K562 (cell line): ENCODE data around the gene CACNA1C. TPM values are rescaled to one million over a fixed set of nuclear protein-coding genes. Genes with fewer than 3 reads are reported as not detected.
"Not testable (repeated sequence)": the region's sequence is repeated elsewhere in the genome, so short reads cannot be mapped to it uniquely, and the experiment has no call there.

Source experiments
- ATAC-seq: fragments of 200-7000 bp; cut with Tn5 transposase; 3 replicates; pipeline ENCODE4 v1.9.1; 2020; ENCODE audit warnings: moderate library complexity
- BruUV-seq: library from RNA; stranded (reverse); fragments of 400-500 nt; replicated peaks from 2 replicates; lab custom pipeline; 2021; lab: Mats Ljungman, UMichigan
- CTCF ChIA-PET: fragments of 300-600 bp; formaldehyde crosslinking; extraction: SDS; loops from one replicate; lab custom pipeline; 2021; ENCODE audit warnings: low intra/inter-chr PET ratio; lab: Yijun Ruan, JAX
- POLR2A ChIA-PET: fragments of 300-600, 350-650 bp; sonication (Branson Sonifier 250); formaldehyde crosslinking; extraction: SDS; loops from one replicate; lab custom pipeline; 2021; ENCODE audit warnings: antibody characterized with exemption, inconsistent platforms; lab: Yijun Ruan, JAX
- DNase-seq, 4 experiments: peaks; one replicate each; pipeline versions ENCODE4 v3.0.0 to v3.0.0-alpha.2; 2011 to 2018; ENCODE audit warnings: low spot score in 3 of 4, mixed read lengths in 3 of 4; ENCODE audit errors: extremely low read depth in 1 of 4
- FAIRE-seq: peaks from 2 replicates; lab custom pipeline; 2011; peaks lifted over from hg19 to GRCh38; lab: Jason Lieb, UNC
- H2AFZ ChIP-seq: 2 replicates; pipeline ENCODE4 v1.6.0; 2011; ENCODE audit warnings: low read depth, low read length, control low read depth, inconsistent platforms
- H3K27ac ChIP-seq: fragments of 200-600 bp; 3 replicates; pipeline ENCODE4 v1.8.0; 2011; ENCODE audit warnings: low read depth, mild to moderate bottlenecking, control low read depth, inconsistent platforms, low read length, moderate library complexity, mixed read lengths; ENCODE audit errors: extremely low read depth
- H3K27me3 ChIP-seq, 2 experiments: fragments of 300-600 bp in 1 of 2; 2 replicates in 1 of 2; 3 replicates in 1 of 2; pipeline versions ENCODE4 v1.6.0 to v1.8.0; 2011; ENCODE audit warnings: inconsistent platforms in 2 of 2, low read length in 2 of 2, mild to moderate bottlenecking in 1 of 2, mixed read lengths in 1 of 2, moderate library complexity in 1 of 2; ENCODE audit not compliant: control insufficient read depth in 2 of 2, insufficient read depth in 2 of 2
- H3K36me3 ChIP-seq: fragments of 300-600 bp; 3 replicates; pipeline ENCODE4 v1.8.0; 2011; ENCODE audit warnings: mild to moderate bottlenecking, low read length, inconsistent platforms; ENCODE audit not compliant: control insufficient read depth, insufficient read depth
- H3K4me1 ChIP-seq, 2 experiments: fragments of 200-600 bp in 1 of 2; replicated peaks in 1 of 2; 2 replicates in 1 of 2; 3 replicates in 1 of 2; pipeline versions ENCODE4 v1.5.1 to v1.8.0; 2011; ENCODE audit warnings: inconsistent platforms in 2 of 2, low read length in 2 of 2, mild to moderate bottlenecking in 1 of 2, mixed read lengths in 1 of 2, moderate library complexity in 1 of 2; ENCODE audit not compliant: control insufficient read depth in 2 of 2, insufficient read depth in 2 of 2
- H3K4me2 ChIP-seq: 2 replicates; pipeline ENCODE4 v1.6.1; 2011; ENCODE audit warnings: low read length, control low read depth, inconsistent platforms, mixed read lengths; ENCODE audit not compliant: insufficient read depth
- H3K4me3 ChIP-seq: fragments of 200-600 bp; sonication (generic), shearing (Covaris generic); 2 replicates; pipeline ENCODE4 v1.5.1; 2016; ENCODE audit warnings: control low read depth, inconsistent platforms
- H3K79me2 ChIP-seq: fragments of 200-600 bp; 3 replicates; pipeline ENCODE4 v1.8.0; 2011; ENCODE audit warnings: low read length, inconsistent platforms; ENCODE audit not compliant: control insufficient read depth, insufficient read depth
- H3K9ac ChIP-seq, 2 experiments: 2 replicates each; pipeline versions ENCODE4 v1.6.0 to v1.6.1; 2011; ENCODE audit warnings: low read depth in 2 of 2, low read length in 2 of 2, control low read depth in 1 of 2, inconsistent platforms in 1 of 2, mild to moderate bottlenecking in 1 of 2, mixed read lengths in 1 of 2; ENCODE audit not compliant: insufficient read depth in 1 of 2
- H3K9me1 ChIP-seq: one replicate; pipeline ENCODE4 v1.6.0; 2011; ENCODE audit warnings: inconsistent platforms, mild to moderate bottlenecking, low read length, moderate library complexity; ENCODE audit not compliant: control insufficient read depth, insufficient read depth
- H3K9me3 ChIP-seq: replicated peaks from 2 replicates; pipeline ENCODE4 v1.5.1; 2011; ENCODE audit warnings: low read depth, low read length, inconsistent platforms; ENCODE audit not compliant: control insufficient read depth, insufficient read depth
- H4K20me1 ChIP-seq: replicated peaks from 2 replicates; pipeline ENCODE4 v1.6.1; 2011; ENCODE audit warnings: low read length, inconsistent platforms, mixed read lengths; ENCODE audit not compliant: control insufficient read depth, insufficient read depth
- ZNF146 ChIP-seq: IDR thresholded peaks from one replicate; pipeline ENCODE4 v1.6.1; 2018; ENCODE audit warnings: missing compliant biosample characterization; ENCODE audit not compliant: unreplicated experiment
- WGBS: fragments of 100-300 bp; shearing (Covaris generic); methylation state at CpG from one replicate; pipeline ENCODE4 v1.1.6; 2016; ENCODE audit warnings: low coverage, mixed read lengths; ENCODE audit not compliant: insufficient coverage; ENCODE audit errors: missing lambda C conversion rate; 5-methylcytosine and 5-hydroxymethylcytosine counted together
- in situ Hi-C: fragments of 300-500 bp; cut with MboI; formaldehyde crosslinking; loops from 4 replicates; pipeline ENCODE4 v1.15.0; 2018; ENCODE audit warnings: inconsistent platforms, mixed read lengths
- intact Hi-C: fragments of 100-400 bp; cut with micrococcal nuclease; formaldehyde crosslinking; loops from 2 replicates; pipeline ENCODE4 v1.14.2; 2022
- polyA plus RNA-seq, 8 experiments: library from polyadenylated mRNA; depleted of rRNA in 4 of 8; stranded (reverse) in 5 of 8; unstranded in 3 of 8; fragments of >200 nt; fragmentation: Nextera tagmentation in 2 of 8; fragmentation: Illumina TruSeq in 1 of 8; extraction: Ambion mirVana in 2 of 8; extraction: Trizol in 1 of 8; gene quantifications; 2 replicates each; pipeline versions ENCODE4 v1.2.1 to v1.2.3, GENCODE V29; 2011 to 2014; ENCODE audit warnings: inconsistent platforms in 1 of 8, missing spikeins in 1 of 8
- total RNA-seq, 7 experiments: library from RNA; depleted of rRNA in 6 of 7; stranded (reverse); fragments of >200 nt in 6 of 7; fragmentation: Illumina TruSeq in 2 of 7; extraction: Trizol in 2 of 7; gene quantifications; 2 replicates each; pipeline versions ENCODE4 v1.2.1 to v1.2.3, GENCODE V29; 2011 to 2021; ENCODE audit warnings: low replicate concordance in 1 of 7

Gene CACNA1C
- total and polyA plus RNA-seq, 9 of the 15 experiments (the other 6 are each of a cell fraction or from before 2014, with no cell fraction given): not detected

GRCh38 chr12:2102736-2103135, 49.9 kb downstream of the CACNA1C start:
- peak; percentile 37 for TF ChIP-seq ZNF146 (CRISPR knock-in tag)
- H2AFZ ChIP-seq, H3K9ac ChIP-seq, ATAC-seq, H3K27ac ChIP-seq, H3K4me3 ChIP-seq, H3K36me3 ChIP-seq, H3K4me1 ChIP-seq, H3K4me2 ChIP-seq, BruUV-seq, CTCF ChIA-PET, H4K20me1 ChIP-seq, POLR2A ChIA-PET, FAIRE-seq, DNase-seq, H3K9me1 ChIP-seq, intact Hi-C loops, H3K9me3 ChIP-seq, in situ Hi-C loops, H3K79me2 ChIP-seq: not testable (repeated sequence)
- peaks cover 0 to 15% of the 10 kb centered on the region in 2 experiments; a peak in 1 of 5 replicates for H3K27me3 ChIP-seq
- WGBS: 12% methylated on average over 5 of the region's 5 CpGs

- H3K4me3 ChIP-seq, H4K20me1 ChIP-seq, BruUV-seq, ATAC-seq, POLR2A ChIA-PET, CTCF ChIA-PET, DNase-seq, H3K9ac ChIP-seq, H3K9me1 ChIP-seq, FAIRE-seq, H3K9me3 ChIP-seq, in situ Hi-C loops, H3K79me2 ChIP-seq, intact Hi-C loops, H3K4me1 ChIP-seq, H2AFZ ChIP-seq, H3K4me2 ChIP-seq, H3K27ac ChIP-seq, H3K36me3 ChIP-seq: not testable (repeated sequence)
- 40% methylated on average over 1 of the region's 17 CpGs for WGBS
- peaks cover 0 to 17% of the 10 kb centered on the region in 2 experiments; a peak in 2 of 5 replicates for H3K27me3 ChIP-seq
Observed at GRCh38 chr12:2105387-2105786, 52.6 kb downstream of the CACNA1C start.
